Measurements from ENCODE around the gene CSNK2A1.
A peak's percentile ranks its signal among the peaks of the same experiment; 100 is the strongest.
"Not testable (repeated sequence)": the region's sequence is repeated elsewhere in the genome, so short reads cannot be mapped to it uniquely, and the experiment has no call there.

CSNK2A1 gene

DNA sequence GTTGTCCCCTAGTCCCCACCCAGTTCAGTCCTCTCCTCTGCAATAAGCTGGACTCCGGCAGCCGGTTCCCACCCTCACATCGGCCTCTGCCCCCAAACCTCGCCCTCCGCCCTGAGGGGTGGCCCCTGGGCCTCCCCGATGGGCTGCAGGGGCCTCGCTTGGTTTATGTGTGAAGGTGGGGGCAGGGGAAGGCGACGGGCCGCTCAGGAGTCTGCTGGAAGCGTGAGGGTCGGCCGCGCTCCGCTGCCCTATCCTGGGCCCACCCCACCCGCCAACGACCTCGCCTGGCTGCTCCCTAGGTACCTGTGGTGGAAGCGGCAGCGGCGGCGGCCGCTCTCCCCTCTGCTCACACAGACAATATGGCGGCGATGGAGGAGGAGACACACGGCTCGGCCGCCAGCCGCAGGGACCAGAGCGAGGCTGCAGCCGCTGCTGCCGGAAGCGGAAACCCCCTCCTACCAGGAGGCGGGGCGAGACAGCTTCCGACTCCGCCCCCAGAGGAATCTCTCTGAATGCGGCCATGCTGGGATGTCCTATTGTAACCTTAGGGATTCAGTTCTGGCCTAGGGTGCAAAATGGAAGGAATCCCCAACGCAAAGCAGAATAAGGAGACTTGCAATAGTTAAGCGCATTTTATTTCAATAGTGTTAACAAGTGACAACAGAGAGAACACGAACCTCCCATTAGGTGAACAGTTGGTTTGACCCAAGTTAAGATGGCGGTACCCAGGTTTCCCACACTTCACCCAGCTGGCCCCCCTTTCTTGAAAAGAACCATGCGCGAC is at the start of gene CSNK2A1:
Gene CSNK2A1 (minus strand): TSS at position 422 of the 784 bp plus-strand sequence. CDS start 35,239 bp downstream, outside the sequence.
- peak; percentile 99 for DNase-seq

DNA sequence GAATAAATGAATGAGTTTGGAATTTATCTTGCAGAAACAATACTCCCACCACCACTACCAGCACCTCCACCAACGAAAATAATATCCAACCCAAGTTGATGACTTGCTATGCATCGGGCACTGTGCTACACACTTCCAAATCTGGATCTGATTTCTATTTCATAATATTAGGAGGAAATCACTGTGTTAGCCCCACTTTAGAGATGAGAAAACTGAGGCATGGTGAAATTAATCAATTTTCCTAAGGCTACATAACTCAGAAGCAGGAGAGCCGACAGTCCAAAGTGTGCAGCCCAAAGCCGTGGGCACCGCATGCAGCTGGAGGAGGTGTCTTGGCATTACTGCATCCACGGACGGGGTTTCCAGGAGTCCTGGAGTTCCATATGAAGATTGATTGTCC is 48.9 kb upstream of the CSNK2A1 start:
- no peak for DNase-seq

DNA sequence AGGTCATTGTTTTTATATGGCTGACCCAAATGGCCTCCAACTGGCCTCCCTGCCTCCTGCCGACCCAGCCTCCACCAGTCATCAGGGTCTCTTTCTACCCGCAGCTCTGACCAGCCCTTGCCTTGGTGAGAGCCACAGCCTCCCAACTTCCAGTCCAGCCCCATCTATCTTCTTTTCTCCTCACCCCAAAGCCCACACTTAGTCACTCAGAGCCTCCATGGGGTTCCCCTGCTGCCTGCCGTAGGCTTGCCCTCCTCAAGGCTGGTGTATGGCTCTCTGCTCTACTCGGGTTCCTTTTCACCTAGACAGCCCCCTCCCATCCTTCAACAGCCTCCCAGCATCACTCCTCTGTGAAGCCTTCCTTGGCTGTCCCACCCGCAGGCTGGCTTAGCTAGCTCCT is 48.4 kb upstream of the CSNK2A1 start:
- DNase-seq = no peak

DNA sequence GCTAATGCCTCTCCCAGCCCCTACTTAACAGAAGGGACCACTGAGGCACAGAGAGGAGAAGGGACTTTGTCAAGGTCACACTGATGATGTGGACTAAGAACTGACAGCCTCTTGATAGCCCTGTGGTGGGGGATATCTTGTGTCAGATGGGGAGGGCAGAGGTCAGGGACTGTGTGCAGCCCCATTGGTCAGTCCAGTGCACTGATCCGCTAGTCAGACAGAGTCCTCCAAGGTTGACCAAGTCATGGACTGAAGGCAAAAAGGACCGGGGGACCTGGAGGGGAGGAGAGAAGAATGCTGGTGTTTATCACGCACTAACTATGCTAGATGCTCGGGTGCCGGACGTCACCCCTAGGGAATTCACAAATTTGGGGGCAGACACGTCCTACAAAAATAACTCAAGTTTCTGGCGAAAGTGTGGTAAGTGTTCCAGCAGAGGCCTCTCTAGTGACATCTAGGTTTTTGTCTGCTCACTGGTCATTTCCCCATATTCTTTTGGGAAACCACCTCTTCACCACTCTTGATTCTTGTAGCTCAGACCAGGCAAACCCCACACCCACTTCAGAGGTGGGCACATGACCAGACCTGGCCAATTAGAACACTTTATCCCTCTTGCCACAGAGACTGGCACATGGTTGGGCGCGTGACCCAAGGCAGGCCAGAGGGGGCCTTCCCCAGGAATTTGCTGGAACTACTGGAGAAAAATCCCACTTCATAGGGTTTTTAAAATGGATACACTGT is 45.5 kb upstream of the CSNK2A1 start:
- no peak for DNase-seq

DNA sequence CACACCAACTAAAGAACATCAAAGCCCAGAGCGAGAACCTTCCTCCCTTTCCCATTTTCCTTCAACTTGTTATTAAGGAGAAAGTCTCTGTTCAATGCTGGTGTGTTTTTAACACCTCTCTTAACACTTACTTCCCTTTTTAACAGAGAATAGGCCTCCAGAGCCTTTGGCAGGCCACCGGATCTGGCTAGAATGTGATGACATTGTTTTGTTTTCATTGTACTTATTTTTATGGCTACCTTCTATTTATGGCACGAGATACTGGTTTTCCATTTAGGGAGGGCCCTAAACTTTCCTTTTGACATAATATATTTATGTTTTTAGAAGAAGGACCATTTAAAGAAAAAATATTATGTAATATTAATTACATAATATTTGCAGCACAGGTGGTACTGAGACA is 44.9 kb upstream of the CSNK2A1 start:
- DNase-seq = no peak

GRCh38 chr20:584971-585301 is 41.3 kb upstream of the CSNK2A1 start:
- no peak for DNase-seq

DNA sequence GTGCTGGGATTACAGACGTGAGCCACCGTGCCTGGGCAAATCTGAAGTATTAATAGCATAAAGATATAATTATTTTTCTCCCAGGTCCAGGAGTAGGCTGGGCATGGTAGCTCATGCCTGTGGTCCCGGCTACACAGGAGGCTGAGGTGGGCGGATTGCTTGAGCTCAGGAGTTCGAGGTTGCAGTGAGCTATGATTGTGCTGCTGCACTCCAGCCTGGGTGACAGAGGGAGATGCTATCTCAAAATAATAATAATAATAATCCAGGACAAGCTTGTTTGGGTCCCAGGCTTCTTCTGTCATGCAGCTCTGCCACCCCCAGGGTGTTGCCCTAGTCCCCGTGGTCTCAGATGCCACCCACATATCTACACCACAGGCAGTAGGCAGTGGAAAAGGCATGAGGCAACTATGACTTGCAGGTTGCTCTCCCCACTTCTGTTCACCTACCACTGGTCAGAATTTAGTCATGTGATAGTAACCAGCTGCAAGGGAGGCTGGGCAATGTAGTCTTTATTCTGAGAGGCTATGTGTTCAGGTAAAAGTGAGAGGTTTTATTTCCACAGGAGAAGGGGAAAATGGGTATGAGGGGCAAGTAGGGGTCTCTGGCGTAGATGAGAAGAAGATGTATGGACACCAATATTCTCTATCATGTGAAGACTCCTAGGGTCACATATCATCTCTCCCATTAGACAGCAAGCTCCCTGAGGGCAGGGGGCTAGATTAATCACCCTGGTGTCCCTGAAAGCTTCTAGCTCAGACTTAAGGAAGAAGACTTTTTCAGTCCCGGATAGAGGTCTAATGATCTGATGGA is 40.8 kb upstream of the CSNK2A1 start:
- no peak for DNase-seq

- DNase-seq = no peak
Observed at GRCh38 chr20:582204-582603, 38.6 kb upstream of the CSNK2A1 start.

DNA sequence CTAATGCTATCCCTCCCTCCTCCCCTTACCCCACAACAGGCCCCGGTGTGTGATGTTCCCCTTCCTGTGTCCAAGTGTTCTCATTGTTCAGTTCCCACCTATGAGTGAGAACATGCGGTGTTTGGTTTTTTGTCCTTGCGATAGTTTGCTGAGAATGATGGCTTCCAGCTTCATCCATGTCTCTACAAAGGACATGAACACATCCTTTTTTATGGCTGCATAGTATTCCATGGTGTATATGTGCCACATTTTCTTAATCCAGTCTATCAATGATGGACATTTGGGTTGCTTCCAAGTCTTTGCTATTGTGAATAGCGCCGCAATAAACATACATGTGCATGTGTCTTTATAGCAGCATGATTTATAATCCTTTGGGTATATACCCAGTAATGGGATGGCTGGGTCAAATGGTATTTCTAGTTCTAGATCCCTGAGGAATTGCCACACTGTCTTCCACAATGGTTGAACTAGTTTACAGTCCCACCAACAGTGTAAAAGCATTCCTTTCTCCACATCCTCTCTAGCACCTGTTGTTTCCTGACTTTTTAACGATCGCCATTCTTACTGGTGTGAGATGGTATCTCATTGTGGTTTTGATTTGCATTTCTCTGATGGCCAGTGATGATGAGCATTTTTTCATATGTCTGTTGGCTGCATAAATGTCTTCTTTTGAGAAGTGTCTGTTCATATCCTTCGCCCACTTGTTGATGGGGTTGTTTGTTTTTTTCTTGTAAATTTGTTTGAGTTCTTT is 35.5 kb upstream of the CSNK2A1 start:
- not testable (repeated sequence) for DNase-seq

- peak; percentile 61 for DNase-seq
Observed at GRCh38 chr20:577167-577791, 33.7 kb upstream of the CSNK2A1 start.

GRCh38 chr20:576156-576555 is 32.6 kb upstream of the CSNK2A1 start:
- DNase-seq = no peak

GRCh38 chr20:575230-575629 is 31.6 kb upstream of the CSNK2A1 start:
- no peak for DNase-seq

DNA sequence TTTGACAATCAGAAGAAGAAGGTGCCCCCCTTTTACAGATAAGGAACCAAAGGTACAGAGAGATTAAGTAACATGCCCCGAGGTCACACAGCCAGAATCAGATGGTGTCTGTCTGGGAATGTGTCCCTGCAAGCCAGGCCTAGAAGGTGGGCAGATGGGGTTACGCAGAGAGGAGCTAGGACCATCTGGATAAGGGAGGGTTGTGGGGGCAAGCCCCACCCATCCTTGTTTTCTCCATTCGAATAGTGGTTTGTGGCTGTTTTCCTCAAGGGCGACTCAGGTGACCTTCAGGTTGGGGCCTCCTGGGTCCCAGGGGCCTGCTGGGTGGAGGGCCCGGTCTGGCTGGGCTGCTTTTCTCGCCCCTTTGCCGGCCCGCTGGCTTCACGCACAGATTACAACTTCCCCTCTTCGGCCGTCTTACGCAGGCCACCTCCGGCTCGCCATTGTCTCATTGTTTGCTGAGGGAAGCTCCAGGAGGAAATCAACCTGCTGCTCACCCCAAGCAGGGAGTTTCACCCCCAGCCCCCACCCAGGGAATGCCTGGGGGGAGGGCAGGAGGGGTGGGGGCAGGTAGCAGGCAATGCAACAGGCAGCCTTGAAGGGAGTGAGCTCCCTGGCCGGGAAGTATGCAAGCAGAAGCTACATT is 30.8 kb upstream of the CSNK2A1 start:
- DNase-seq = no peak

- DNase-seq = no peak
Observed at GRCh38 chr20:573414-574296, 30.1 kb upstream of the CSNK2A1 start.

- no peak for DNase-seq
Observed at GRCh38 chr20:572727-573126, 29.1 kb upstream of the CSNK2A1 start.

DNA sequence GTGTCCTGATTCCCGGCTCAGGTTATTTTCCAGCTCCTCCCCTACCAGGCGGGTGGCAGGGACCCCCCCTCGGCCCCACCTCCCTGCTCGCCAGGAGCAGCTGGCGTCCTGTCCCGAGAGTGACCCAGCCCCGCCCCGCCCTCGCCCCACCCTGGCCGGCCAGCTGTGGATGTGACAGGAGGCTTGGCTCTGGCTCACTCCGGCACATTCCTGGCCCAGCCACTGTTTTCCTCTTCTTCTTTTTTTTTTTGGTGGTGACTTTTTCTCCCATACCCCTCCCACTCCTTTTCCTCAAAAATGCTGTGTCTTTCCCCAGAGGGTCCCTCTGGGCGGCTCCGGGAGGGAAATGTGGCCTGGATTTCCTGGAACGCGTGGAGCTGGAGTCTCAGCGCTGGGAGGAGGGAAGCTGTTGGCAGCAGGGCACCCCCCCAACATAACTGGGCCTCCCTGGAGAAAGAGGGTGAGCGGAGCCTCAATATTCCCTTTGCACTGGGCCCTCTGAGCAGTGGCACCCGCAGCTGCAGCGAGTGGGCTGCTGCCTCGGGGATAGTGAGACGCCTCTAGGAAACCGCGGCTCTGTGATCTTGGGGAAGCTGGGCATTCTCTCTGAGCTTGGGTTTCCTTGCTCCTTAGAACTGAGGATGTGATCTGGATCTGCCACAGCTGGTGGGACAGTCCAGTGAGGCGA is 28.3 kb upstream of the CSNK2A1 start:
- peak; percentile 74 for DNase-seq

GRCh38 chr20:568673-569415 is 25.3 kb upstream of the CSNK2A1 start:
- DNase-seq = no peak

DNA sequence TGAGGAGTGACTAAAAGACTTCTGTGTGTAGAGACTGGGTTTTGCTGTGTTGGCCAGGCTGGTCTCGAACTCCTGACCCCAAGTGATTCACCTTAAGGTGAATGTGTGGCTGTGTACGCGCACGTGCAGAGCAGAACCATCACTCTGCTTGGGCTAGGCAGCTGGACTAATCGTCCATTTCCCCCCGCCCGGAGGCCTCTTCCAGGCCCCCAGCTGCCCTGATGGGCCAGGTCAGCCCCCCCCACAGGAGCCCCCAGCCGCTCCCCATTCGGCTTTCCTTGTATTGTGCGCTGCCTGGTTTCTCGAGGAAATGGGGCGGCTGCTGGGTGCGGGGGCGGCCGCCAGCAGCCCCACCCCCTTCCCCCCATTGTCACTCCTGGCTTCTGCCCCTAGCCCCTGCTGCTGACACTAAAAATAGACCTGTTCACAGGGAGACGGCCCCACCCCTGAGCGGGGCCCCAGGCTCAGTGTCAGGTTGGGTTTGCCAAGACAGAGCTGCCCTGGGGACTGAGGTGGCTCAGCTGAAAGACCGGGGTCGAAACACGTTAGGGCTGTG is 24.6 kb upstream of the CSNK2A1 start:
- DNase-seq = no peak

- DNase-seq = no peak
Observed at GRCh38 chr20:564192-564591, 20.6 kb upstream of the CSNK2A1 start.
